Prostate gland (tissue), 2 donors: Measurements from ENCODE around the gene AMT. TPM values are rescaled to one million over a fixed set of nuclear protein-coding genes. Genes with fewer than 3 reads are reported as not detected.

ENCODE experiments used
- DNase-seq: peaks from one replicate; pipeline ENCODE4 v3.0.0-alpha.2; 2019; ENCODE audit warnings: low spot score
- H3K27ac ChIP-seq, 2 donors: fragments of 200-600 bp; sonication (generic); 2 replicates each; pipeline ENCODE4 v1.5.1; 2017 to 2019
- H3K27me3 ChIP-seq: fragments of 200-600 bp; sonication (generic); replicated peaks from 2 replicates; pipeline ENCODE4 v1.5.1; 2019; ENCODE audit not compliant: insufficient read depth
- H3K36me3 ChIP-seq, 2 donors: fragments of 200-600 bp; sonication (generic); 1 replicate in 1 of 2; 2 replicates in 1 of 2; pipeline versions ENCODE4 v1.5.1 to v1.8.1; 2017 to 2019
- H3K4me1 ChIP-seq: fragments of 200-600 bp; sonication (generic); replicated peaks from 2 replicates; pipeline ENCODE4 v1.5.1; 2019
- H3K4me3 ChIP-seq, 2 donors: fragments of 200-600 bp; sonication (generic); 2 replicates each; pipeline ENCODE4 v1.5.1; 2017 to 2019
- H3K9me3 ChIP-seq: fragments of 200-600 bp; sonication (generic); 2 replicates; pipeline ENCODE4 v1.5.1; 2017
- POLR2A ChIP-seq: fragments of 450-650 bp; IDR thresholded peaks from one replicate; pipeline ENCODE4 v1.6.1; 2016; ENCODE audit warnings: antibody characterized with exemption, mild to moderate bottlenecking
- POLR2AphosphoS5 ChIP-seq: sonication (generic); formaldehyde crosslinking; IDR thresholded peaks from one replicate; pipeline ENCODE4 v1.6.1; 2017; ENCODE audit warnings: antibody characterized with exemption
- WGBS: methylation state at CpG from one replicate; pipeline ENCODE4 v1.1.5; 2018; 5-methylcytosine and 5-hydroxymethylcytosine counted together
- intact Hi-C: fragments of 100-400 bp; cut with DNase I; formaldehyde crosslinking; loops from one replicate; pipeline ENCODE4 v1.14.2; 2022
- total RNA-seq, 2 donors: library from RNA; depleted of rRNA; stranded (reverse); fragments of >200 nt; gene quantifications; one replicate each; pipeline ENCODE4 v1.1.0, GENCODE V29; 2016
- TF ChIP-seq, protein P1 (sequence below), 4 experiments: fragments of 200-600 bp in 2 of 4; fragments of 450-650 bp in 2 of 4; sonication (generic) in 2 of 4; IDR thresholded peaks; 1 replicate in 3 of 4; 2 replicates in 1 of 4; pipeline ENCODE4 v1.5.1; 2016 to 2019; ENCODE audit warnings: antibody characterized with exemption in 4 of 4, mild to moderate bottlenecking in 2 of 4, moderate library complexity in 2 of 4

The AMT gene
- total RNA-seq, 2 donors from 2014 or later = 6.3 to 8.9 TPM

DNA sequence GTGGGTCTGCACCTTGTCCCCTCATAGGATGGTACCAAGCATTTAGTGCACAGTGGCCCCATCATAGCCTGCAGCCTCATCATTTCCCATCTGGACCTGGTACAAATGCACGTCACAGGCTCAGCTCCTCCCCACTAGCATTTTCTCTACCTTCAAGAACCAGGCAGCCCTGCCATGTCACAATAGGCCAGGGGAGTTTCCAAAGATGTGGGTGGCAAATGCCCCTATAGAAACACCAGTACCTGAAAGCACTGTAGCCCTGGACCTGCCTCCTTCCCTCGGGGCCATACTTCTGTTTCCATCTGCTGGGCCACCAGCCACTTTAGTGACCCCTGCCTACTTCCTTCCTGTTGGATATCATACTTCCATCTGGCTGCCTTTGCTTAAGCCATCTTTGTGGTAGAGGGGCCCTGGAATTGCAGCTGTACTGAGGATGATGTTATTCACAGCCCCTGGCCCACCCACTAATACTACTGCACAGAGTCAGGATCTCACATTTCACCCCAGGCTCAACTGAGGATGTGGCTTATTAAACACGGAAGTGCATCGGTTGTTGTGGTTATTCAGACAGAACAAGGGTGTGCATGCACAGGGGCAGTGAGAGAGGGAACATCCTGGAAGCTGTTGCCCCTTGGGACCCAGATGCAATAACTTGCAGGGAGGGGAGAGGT, 6.2 kb downstream of the AMT start:
- 37% methylated on average over 4 of the region's 4 CpGs for WGBS
- Histone ChIP-seq H3K4me3 (no peak overlapping the region), H3K4me1 (peaks cover 11% of the 10 kb centered on the region), H3K27ac (no peak overlapping the region), H3K36me3 (no peaks in the 10 kb centered on the region), H3K9me3 (no peaks in the 10 kb centered on the region), H3K27me3 (no peaks in the 10 kb centered on the region)
- no peak for DNase-seq
- intact Hi-C loops = loop anchor here (10.0 kb wide), 1 partner anchor 411 kb away; the partner anchor contains the start of gene WDR6
- no peak for TF ChIP-seq POLR2A
- TF ChIP-seq POLR2AphosphoS5 = no peak
- TF ChIP-seq, protein P1, sequence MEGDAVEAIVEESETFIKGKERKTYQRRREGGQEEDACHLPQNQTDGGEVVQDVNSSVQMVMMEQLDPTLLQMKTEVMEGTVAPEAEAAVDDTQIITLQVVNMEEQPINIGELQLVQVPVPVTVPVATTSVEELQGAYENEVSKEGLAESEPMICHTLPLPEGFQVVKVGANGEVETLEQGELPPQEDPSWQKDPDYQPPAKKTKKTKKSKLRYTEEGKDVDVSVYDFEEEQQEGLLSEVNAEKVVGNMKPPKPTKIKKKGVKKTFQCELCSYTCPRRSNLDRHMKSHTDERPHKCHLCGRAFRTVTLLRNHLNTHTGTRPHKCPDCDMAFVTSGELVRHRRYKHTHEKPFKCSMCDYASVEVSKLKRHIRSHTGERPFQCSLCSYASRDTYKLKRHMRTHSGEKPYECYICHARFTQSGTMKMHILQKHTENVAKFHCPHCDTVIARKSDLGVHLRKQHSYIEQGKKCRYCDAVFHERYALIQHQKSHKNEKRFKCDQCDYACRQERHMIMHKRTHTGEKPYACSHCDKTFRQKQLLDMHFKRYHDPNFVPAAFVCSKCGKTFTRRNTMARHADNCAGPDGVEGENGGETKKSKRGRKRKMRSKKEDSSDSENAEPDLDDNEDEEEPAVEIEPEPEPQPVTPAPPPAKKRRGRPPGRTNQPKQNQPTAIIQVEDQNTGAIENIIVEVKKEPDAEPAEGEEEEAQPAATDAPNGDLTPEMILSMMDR (IDR thresholded peaks at IDR 0.05) = no peak

- no peak overlapping the region for H3K4me3 ChIP-seq
- H3K9me3 ChIP-seq = no peaks in the 10 kb centered on the region
- DNase-seq = no peak
- H3K27me3 ChIP-seq = no peaks in the 10 kb centered on the region
- intact Hi-C loops = loop anchor here (5.0 to 10.0 kb wide), 4 partner anchors 53 to 410 kb away; partner anchors contain the start of genes GPX1, QRICH1 and WDR6
- H3K36me3 ChIP-seq = no peaks in the 10 kb centered on the region
- no peak for TF ChIP-seq POLR2AphosphoS5
- TF ChIP-seq, protein P1 (IDR thresholded peaks at IDR 0.05) = no peak
- TF ChIP-seq POLR2A = no peak
- H3K27ac ChIP-seq = no peak overlapping the region
- H3K4me1 ChIP-seq = peaks cover 11% of the 10 kb centered on the region
- 98% methylated on average over 2 of the region's 2 CpGs for WGBS
These were observed 7.5 kb downstream of the AMT start for GRCh38 chr3:49414753-49415152.

DNA sequence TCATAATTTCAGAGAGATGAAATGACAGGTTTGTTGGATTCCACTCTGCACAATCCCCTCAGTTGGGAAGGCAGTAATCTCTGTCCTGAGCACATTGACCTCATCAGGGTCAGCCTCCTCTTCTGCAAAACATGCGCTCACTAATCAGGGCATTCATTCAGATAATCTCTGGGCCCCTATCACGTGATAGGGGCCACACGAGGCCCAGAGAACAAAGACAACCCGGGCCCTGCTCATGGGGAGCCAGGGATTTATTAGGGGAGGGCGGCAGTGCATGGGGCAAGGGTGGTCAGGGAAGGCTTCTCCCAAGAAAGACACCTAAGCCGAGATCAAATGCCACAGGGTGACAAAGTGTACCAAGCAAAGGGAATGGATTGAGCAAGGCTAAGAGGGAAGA, 8.9 kb downstream of the AMT start:
- no peak overlapping the region for H3K27ac ChIP-seq
- TF ChIP-seq POLR2AphosphoS5 (no peak), POLR2A (no peak)
- TF ChIP-seq, protein P1 (IDR thresholded peaks at IDR 0.05) = no peak

GRCh38 chr3:49412632-49413337, 9.5 kb downstream of the AMT start:
- no peak for DNase-seq
- Histone ChIP-seq H3K9me3 (no peaks in the 10 kb centered on the region), H3K4me3 (peak overlapping the region; percentile 88 to 98), H3K27ac (peak overlapping the region; percentile 76 to 97), H3K36me3 (no peaks in the 10 kb centered on the region), H3K27me3 (no peaks in the 10 kb centered on the region), H3K4me1 (peaks cover 11% of the 10 kb centered on the region)
- TF ChIP-seq, protein P1 (IDR thresholded peaks at IDR 0.05) = no peak
- TF ChIP-seq POLR2A (no peak), POLR2AphosphoS5 (no peak)
- intact Hi-C loops = loop anchor here (5.0 to 10.0 kb wide), 4 partner anchors 55 to 408 kb away; partner anchors contain the start of genes GPX1, QRICH1 and WDR6
- WGBS = 28% methylated on average over 16 of the region's 16 CpGs

More for the DNA sequence above, 8.9 kb downstream of the AMT start:
- H3K36me3 ChIP-seq = no peaks in the 10 kb centered on the region
- H3K4me3 ChIP-seq = peak overlapping the region; percentile 88 to 98
- intact Hi-C loops = loop anchor here (5.0 to 10.0 kb wide), 4 partner anchors 54 to 409 kb away; partner anchors contain the start of genes GPX1, QRICH1 and WDR6
- H3K27me3 ChIP-seq = no peaks in the 10 kb centered on the region
- 92% methylated on average over 6 of the region's 6 CpGs for WGBS
- peaks cover 11% of the 10 kb centered on the region for H3K4me1 ChIP-seq
- H3K9me3 ChIP-seq = no peaks in the 10 kb centered on the region
- DNase-seq = no peak
